HG02623 (cell line): ENCODE data around the gene KRTAP19-7.

Experiments used
- ATAC-seq: cut with Tn5 transposase; IDR thresholded peaks from one replicate; pipeline ENCODE4 v1.9.1; 2021; ENCODE audit warnings: moderate library complexity; ENCODE audit not compliant: unreplicated experiment

KRTAP19-7 gene, protein sequence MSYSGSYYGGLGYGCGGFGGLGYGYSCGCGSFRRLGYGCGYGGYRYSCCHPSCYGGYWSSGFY

GRCh38 chr21:30561264-30561895 lies at the start of gene KRTAP19-7:
TSS of gene KRTAP19-7 (minus strand) at chr21:30561314. CDS start at chr21:30561289, 25 bp downstream.
- ATAC-seq = no peak

GRCh38 chr21:30605968-30606367 lies 44.9 kb upstream of the KRTAP19-7 start:
- no peak for ATAC-seq

DNA sequence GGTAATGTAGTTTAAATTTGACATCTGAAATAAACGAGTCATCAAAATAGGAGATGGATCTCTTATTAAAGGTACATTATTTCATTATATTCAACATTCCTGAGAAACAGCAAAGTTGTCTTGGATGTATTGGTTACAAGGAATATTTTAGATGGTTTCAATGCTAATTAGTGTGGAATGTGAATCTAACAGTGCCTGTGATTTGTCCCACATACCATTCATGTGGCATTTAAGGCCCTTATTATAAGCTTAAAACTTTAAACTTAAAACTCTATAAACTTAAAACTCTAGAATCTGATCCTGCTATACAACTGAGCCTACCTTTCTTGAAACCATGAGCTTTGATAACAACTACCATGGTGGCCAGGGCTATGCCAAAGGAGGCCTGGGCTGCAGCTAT lies 39.7 kb upstream of the KRTAP19-7 start, which contains the start of gene KRTAP22-1:
Gene KRTAP22-1, plus strand, starts transcription at position 301 of the 400 bp plus-strand sequence.
- ATAC-seq = no peak

DNA sequence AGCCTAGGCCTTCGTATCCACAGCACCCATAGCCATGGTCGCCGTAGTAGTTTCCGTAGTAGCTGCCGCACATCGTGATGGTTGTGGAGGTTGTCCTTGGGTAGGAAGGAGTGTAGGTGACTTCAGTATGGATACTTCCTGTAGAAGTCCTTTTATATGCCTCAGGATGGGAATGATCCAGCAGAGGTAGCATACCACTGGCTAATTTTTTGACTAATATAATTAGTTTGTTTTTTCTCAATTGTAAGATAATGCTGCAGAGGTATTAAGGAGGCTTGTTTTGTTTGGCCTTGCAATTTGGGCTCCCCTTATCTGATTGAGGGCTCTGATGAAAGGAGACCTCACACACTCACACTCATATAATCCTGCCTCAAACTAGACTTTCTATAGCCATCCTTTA lies 37.7 kb upstream of the KRTAP19-7 start, which contains the start of gene KRTAP6-2:
Gene KRTAP6-2, minus strand, starts transcription at position 101 of the 400 bp plus-strand sequence. Its CDS starts 28 bp downstream, at position 73.
- no peak for ATAC-seq

- ATAC-seq = no peak
These were observed 31.0 kb upstream of the KRTAP19-7 start, which contains the start of gene KRTAP6-3 for GRCh38 chr21:30592140-30592539. TSS of gene KRTAP6-3 (plus strand) at chr21:30592440. CDS start at chr21:30592446, 6 bp downstream.

- ATAC-seq = no peak
These were observed 29.2 kb upstream of the KRTAP19-7 start, which contains the start of gene KRTAP22-2 for GRCh38 chr21:30590297-30590696. TSS of gene KRTAP22-2 (minus strand) at chr21:30590397.

- no peak for ATAC-seq
These were observed 21.8 kb upstream of the KRTAP19-7 start for GRCh38 chr21:30582870-30583269.

GRCh38 chr21:30580132-30580531 lies 19.0 kb upstream of the KRTAP19-7 start:
- ATAC-seq = no peak

DNA sequence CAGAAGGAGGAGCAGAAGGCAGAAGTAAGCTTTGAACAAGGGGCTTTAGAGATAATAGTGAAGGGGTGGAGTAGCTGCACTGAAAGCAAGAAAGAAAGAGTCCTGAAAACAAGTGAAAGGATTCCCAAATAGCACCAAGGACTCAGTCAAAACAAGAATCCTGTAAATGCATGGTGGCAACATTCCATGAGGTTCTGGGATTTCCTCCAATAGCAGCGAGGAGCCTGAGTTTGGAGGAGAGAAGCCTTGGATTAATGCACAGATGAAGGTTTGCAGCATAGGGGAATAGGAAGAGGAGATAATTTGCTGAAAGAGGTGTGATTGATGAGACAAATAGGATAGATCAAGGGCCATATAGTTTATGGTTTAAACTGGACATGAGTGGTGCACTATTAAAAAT lies 18.2 kb upstream of the KRTAP19-7 start:
- no peak for ATAC-seq

- no peak for ATAC-seq
These were observed 16.7 kb upstream of the KRTAP19-7 start for GRCh38 chr21:30577766-30578165.

GRCh38 chr21:30567617-30568016 lies 6.5 kb upstream of the KRTAP19-7 start:
- ATAC-seq = no peak

GRCh38 chr21:30563630-30564029 lies 2.5 kb upstream of the KRTAP19-7 start:
- no peak for ATAC-seq

- no peak for ATAC-seq
These were observed 2.0 kb upstream of the KRTAP19-7 start for GRCh38 chr21:30563072-30563471.

DNA sequence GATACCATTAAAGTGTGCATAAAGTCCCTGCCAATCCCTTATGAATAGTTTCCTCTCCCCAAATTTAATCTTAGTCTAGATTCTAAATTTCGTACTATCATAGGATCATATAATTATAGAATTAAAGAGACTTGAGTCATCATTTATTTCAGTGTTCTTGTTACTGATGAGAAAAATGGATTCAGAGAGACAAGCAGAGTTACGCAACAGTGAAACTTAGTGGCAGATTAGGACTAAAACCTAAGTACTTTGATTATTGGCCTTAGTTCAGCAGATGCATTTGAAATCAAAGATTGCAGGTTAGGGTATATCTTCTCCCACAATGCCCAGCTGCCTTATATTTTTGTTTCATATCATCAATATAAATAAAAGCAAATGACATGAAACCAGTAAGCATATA lies 843 bp upstream of the KRTAP19-7 start:
- ATAC-seq = no peak

DNA sequence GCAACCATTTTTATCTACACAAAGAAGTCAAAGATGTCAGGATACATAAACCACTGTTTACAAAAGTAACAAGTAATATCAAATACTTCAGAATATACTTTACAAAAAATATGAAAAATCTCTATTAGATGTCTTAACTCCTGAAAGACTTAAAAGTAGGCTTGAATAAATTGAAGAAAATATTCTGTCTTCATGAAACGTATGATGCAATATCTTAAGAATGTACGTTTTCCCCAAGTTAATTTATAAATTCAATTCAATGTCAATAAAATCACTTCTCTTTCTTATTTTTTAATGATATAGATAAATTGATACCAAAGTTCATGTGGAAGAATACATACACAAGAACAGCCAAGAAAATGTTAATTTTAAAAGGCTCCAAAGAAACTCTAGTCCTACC lies 6.0 kb downstream of the KRTAP19-7 start:
- ATAC-seq = no peak

DNA sequence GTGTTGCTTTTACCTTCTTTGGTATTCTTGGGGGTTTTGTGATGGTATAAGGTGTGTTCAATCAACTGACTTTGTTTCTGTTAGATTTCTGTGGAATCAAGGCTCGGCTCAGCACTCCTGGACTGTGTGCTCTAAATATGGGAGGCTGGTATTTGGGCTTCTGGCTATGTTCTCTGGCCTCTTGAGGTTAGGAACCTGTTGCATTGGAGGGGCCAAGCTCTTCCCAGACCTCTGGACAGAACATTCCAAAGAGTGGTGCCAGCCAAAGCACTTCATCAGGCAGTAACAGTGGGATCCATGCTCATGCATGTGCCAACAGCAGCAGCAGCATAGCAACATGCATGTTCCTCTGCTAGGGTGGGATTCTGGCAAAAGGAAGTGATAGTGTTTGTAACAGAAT lies 8.3 kb downstream of the KRTAP19-7 start:
- ATAC-seq = no peak

DNA sequence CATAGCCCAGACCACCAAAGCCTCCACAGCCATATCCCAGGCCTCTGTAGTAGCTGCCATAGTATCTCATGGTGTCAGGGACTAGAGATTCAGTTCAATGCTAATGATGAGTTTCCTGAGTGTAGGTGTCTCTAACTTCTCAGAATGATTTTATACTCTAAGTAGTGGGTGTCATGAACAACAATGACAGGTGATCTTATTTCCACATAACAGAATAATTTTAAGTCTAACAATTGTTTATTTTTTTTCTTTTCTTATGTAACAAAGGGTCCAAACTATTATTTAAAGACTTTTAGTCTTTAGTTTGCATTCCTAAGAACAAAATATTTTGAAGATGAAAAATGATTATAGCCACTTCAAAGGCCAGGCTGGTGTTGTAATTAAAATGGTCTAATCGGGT lies 19.4 kb downstream of the KRTAP19-7 start, which contains the start of gene KRTAP19-6:
Gene KRTAP19-6, minus strand, starts transcription at position 101 of the 400 bp plus-strand sequence. Its CDS starts 31 bp downstream, at position 70.
- no peak for ATAC-seq

DNA sequence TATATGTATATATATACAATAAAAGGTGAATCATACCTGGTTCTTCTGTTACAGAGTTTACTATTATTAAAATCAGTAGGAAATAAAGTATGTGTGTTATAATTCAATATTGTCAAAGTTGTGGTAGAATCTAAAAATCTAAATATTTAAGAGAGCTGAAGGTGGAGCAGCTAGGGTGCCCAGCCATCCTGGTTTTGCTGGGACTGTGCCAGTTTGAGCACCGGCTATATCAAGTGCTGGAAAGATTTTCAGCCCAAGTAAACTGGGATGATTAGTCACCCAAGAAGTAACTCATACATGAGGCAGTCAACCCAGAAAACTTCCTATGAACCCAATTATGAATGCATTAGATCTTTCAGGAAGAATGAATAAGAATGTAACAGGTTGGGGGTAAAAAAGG lies 42.2 kb downstream of the KRTAP19-7 start:
- no peak for ATAC-seq

- no peak for ATAC-seq
These were observed 45.4 kb downstream of the KRTAP19-7 start for GRCh38 chr21:30515681-30516080.
